ENCODE measurements around the gene SLC29A2.

DNA sequence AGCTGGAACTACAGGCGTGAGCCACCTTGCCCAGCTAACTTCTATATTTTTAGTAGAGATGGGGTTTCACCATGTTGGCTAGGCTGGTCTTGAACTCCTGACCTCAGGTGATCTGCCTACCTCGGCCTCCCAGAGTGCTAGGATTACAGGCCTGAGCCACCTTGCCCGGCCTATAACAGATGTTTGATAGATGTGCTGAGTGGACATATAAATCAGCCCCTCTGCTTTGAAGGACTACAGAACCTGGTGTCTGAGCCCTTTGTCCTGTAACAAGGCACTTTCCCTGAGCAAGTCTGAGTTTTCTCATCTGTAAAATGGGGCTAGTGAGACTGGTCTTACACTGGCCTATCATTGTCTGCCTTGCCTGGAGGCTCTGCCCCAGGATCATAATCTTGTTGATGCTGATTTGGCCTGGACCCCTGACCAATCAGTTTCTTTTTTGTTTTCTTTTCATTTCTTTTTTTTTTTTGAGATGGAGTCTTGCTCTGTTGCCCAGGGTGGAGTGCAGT is 42.3 kb downstream of the SLC29A2 start:
- TF ChIP-seq GATA3 (IDR thresholded peaks at IDR 0.05; ENCODE audit: low read depth, low read length) (no peak), GATA2 (IDR thresholded peaks at IDR 0.05; ENCODE audit: low read depth, low read length) (no peak)

All from SH-SY5Y (cell line).